Fibroblast of the aortic adventitia (primary cell): ENCODE results near the gene ZNF740. TPM values are rescaled to one million over a fixed set of nuclear protein-coding genes. Genes with fewer than 3 reads are reported as not detected.

Experiments
- DNase-seq: peaks from one replicate; pipeline ENCODE4 v3.0.0-alpha.2; 2010; ENCODE audit warnings: low read depth
- H3K4me3 ChIP-seq: 2 replicates; pipeline ENCODE4 v1.5.1; 2011; ENCODE audit warnings: low read depth, mild to moderate bottlenecking, control low read depth, low read length, moderate library complexity
- total RNA-seq: library from RNA; depleted of rRNA; stranded (reverse); fragments of >200 nt; gene quantifications from 2 replicates; pipeline ENCODE4 v1.2.3, GENCODE V29; 2012; ENCODE audit warnings: low replicate concordance
- TF ChIP-seq, protein P1 (sequence below): IDR thresholded peaks from 2 replicates; pipeline ENCODE4 v1.5.1; 2011; ENCODE audit warnings: mild to moderate bottlenecking, low read length, control low read depth, inconsistent platforms; ENCODE audit not compliant: insufficient read depth

The ZNF740 gene
- total RNA-seq, 1 donor: 12.6 TPM

DNA sequence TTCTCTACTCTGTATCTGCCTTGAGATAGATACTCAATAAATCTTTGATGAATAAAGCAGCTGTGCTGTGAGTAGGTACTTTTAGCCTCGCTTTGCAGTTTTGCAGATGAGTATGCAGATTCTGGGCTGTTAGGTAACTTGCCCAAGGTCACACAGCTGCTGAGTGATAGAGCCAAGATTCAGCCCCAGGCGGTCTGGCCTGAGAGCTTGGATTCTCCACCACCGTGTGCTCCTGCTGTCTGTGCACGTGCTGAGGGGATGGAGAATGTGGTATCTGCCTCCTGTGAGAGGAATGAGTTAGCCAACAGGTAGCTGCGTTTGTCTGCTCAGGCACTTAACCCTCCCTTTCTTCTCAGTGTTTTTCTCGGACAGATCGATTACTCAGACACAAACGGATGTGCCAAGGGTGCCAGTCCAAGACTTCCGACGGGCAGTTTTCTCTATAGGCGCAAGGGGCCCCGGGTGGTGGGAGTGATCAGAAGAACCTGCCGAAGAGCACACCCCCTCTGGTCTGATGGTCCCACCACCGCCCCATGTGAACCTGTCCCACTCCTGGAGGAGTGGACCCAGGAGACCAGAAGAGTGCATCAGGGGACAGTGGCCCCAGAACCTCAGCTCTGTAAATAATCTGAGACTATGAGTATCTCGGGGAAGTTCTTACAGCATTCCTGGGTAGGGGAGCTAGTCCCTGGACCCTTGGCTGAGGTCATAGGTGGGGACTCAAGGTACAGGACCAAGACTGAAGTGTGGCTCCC lies 6.8 kb downstream of the ZNF740 start:
- no peak overlapping the region for H3K4me3 ChIP-seq
- DNase-seq: no peak
- TF ChIP-seq, protein P1, sequence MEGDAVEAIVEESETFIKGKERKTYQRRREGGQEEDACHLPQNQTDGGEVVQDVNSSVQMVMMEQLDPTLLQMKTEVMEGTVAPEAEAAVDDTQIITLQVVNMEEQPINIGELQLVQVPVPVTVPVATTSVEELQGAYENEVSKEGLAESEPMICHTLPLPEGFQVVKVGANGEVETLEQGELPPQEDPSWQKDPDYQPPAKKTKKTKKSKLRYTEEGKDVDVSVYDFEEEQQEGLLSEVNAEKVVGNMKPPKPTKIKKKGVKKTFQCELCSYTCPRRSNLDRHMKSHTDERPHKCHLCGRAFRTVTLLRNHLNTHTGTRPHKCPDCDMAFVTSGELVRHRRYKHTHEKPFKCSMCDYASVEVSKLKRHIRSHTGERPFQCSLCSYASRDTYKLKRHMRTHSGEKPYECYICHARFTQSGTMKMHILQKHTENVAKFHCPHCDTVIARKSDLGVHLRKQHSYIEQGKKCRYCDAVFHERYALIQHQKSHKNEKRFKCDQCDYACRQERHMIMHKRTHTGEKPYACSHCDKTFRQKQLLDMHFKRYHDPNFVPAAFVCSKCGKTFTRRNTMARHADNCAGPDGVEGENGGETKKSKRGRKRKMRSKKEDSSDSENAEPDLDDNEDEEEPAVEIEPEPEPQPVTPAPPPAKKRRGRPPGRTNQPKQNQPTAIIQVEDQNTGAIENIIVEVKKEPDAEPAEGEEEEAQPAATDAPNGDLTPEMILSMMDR: no peak

DNA sequence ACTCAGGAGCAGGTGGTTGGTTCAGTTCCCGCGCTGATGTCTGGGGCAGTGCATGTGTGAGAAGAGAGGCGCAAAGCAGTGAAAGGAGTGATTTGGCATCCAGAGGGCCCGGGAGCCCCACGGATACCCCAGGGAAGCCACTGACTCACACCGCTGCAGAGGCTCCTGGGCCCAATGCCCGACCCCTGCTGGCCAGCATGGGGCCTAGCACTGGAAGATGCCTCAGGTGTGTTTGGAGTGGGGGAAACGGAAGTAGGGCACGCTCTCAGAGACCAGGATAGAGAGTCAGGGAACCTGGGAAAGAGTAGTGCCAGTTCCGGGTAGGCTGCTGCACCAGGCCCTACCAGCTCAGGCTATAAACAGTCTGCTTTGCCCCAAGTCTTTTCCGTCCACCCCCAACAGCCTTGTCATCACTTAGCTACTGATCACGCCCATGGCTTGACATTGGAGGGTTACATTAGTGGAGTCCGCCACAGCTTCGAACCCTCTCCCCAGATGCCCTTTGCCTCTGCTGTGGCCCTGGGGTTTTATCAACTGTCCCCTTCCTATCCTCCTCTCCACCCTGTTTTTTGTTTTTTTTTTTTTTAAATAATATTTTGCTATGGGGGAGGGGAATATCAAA lies 9.7 kb downstream of the ZNF740 start:
- TF ChIP-seq, protein P1: peak; percentile 95
- DNase-seq: peak; percentile 69
- H3K4me3 ChIP-seq: no peak overlapping the region

DNA sequence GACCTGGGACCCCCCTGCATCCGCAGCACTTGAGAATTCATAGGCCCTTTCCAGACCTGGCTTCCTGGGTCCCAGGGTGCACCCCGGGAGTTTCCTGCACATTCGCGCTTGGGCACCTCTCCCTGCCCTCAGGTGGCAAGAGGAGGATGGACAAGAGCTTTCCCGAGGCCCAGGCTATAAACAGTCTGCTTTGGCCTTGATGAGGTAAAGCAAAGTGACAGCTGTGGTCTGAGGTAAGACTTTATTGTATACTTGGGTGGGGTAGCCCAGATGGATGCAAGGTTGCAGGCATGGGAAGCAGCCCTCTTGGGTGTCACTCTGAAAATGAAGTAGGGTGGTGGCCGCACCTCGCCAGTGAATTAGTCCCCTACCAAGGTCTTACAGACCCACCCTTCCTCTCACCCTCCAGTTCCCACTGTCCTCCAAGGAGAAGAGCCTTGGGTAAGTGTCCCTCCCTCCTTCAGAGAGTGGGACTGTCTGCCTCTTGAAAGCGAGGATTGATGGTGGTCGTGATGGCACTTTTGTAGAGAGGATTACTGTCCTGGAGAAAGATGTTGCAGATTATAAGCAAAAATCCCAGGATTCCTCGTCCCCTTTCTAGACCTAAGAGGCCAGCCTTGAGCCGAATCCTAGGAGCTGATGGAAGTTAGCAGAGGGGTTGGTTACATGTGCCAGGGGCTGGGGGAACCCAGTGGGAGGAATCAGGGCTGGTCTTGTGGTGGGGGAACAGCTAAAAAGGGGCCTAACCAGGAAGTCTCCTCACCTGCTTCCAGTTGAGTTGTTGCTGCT lies 10.8 kb downstream of the ZNF740 start:
- TF ChIP-seq, protein P1: no peak
- H3K4me3 ChIP-seq: no peak overlapping the region
- no peak for DNase-seq

DNA sequence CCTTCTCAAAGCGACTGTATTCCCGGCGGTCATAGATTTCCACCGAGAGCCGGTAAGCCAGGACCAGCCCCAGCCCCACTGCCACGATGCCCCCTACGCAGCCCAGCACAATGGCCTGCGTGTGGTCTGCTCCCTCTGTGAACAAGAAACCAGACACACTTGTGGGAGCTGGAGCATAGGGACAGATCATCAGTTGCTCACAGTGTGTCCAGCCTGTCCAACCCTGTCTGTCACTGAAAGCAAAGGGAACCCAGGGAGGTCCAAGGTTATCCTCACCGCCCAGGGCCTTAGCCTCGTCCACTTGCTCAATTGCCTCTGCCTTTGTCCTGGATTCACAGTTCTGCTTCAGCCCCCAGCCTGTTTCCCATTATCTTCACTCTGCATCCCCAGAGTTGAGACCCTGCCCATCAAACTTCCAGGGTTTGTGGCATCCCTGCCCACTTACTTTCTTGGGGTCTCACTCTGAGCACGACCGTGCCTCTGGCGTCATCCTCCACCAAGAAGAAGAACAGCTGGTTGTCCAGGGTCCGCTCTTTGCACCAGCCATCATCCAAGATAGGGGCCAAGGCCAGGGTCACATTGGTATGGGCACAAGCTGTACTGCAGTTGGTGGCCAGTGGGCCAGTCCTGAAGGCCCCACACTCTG lies 11.5 kb downstream of the ZNF740 start:
- no peak overlapping the region for H3K4me3 ChIP-seq
- TF ChIP-seq, protein P1: no peak
- DNase-seq: no peak

DNA sequence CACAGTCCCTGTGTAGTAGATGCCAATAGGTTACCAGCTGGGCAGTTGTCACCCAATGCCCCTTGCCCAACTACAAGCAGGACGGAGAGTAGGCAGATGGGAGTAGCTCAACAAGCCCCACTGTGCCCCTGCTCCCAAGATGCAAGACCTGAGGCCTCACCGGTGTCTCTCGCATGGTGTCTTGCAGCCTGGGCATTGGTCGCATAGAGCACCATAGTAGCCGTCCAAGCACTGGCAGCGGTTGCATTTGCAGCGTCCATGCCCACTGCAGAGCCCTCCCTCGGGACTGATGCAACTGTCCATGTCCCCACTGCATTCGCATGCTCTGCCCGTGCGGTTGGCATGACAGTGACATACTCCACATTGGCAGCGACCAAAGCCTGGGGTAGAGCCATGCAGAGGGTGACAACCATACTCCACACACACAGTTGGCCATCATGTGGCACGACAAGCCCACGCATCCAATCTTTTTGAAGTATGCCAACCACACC lies 12.1 kb downstream of the ZNF740 start:
- TF ChIP-seq, protein P1: no peak
- no peak overlapping the region for H3K4me3 ChIP-seq
- DNase-seq: no peak

DNA sequence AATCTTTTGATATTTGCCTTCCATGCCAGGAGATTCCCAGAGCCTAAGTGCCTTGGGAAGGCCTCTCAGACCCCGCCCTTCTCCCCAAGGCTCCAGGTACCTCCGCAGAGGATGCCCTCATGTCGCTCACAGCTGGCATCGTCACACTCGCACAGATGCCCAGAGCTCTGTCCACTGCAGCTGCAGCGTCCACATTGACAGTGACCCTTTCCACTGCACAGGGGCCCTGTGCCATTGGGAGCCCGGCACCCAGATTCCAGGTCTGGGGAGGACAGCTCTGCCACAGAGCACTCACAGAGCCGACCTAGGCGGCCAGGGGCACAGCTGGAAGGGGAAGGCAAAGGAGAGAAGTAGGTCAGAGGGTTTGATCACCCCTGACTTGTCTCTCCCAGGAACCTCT lies 12.5 kb downstream of the ZNF740 start:
- TF ChIP-seq, protein P1: no peak
- no peak overlapping the region for H3K4me3 ChIP-seq
- no peak for DNase-seq
